ENCODE data around the gene NUCB2.

The NUCB2 gene

GRCh38 chr11:17293311-17293710 lies 16.8 kb downstream of the NUCB2 start:
- H2BK12ac ChIP-seq (ENCODE audit: low read length): no peak overlapping the region
- H2AK5ac ChIP-seq (ENCODE audit: low read depth, low read length): no peak overlapping the region
- H2AFZ ChIP-seq (ENCODE audit: low read length): no peak overlapping the region
- DNase-seq (ENCODE audit: low spot score): no peak
- H3K14ac ChIP-seq (ENCODE audit: low read length): no peak overlapping the region
- peaks cover 0 to 50% of the 10 kb centered on the region in 2 donors for H3K36me3 ChIP-seq (replicated peaks in 1 of 2; ENCODE audit: control insufficient read depth in 2 of 2, insufficient read depth in 2 of 2, low read length in 2 of 2)
- H3K9ac ChIP-seq (ENCODE audit: low read depth, low read length, poor library complexity): no peak overlapping the region
- H3K9me3 ChIP-seq (replicated peaks in 1 of 2; ENCODE audit: control insufficient read depth in 2 of 2, insufficient read depth in 1 of 2, low read depth in 1 of 2, low read length in 2 of 2): no peaks in the 10 kb centered on the region
- no peak overlapping the region for H3K4me3 ChIP-seq (ENCODE audit: low read length in 2 of 2)
- H2BK5ac ChIP-seq (ENCODE audit: low read length): no peak overlapping the region
- no peaks in the 10 kb centered on the region for H3K79me1 ChIP-seq (ENCODE audit: low read depth, low read length)
- H3K4me2 ChIP-seq (ENCODE audit: insufficient read depth, low read length, poor library complexity, severe bottlenecking): no peak overlapping the region
- no CpG with 5 or more reads among the region's 1 CpG for WGBS, 2 donors (ENCODE audit: extremely low coverage in 2 of 2, insufficient read length in 2 of 2, insufficient replicate concordance in 1 of 2)
- H3K18ac ChIP-seq (ENCODE audit: low read length): no peak overlapping the region
- no peak overlapping the region for H2BK15ac ChIP-seq (ENCODE audit: low read length)
- H4K8ac ChIP-seq (ENCODE audit: low read depth, low read length): no peak overlapping the region
- no peak overlapping the region for H3K4ac ChIP-seq (ENCODE audit: low read length)
- H3K27ac ChIP-seq (replicated peaks; ENCODE audit: low read length): no peak overlapping the region
- no peak overlapping the region for H4K91ac ChIP-seq (ENCODE audit: low read depth, low read length, poor library complexity)
- no peak overlapping the region for H2BK120ac ChIP-seq (ENCODE audit: low read depth, low read length)
- H3K27me3 ChIP-seq (ENCODE audit: control insufficient read depth in 3 of 3, insufficient read depth in 3 of 3, low read depth in 1 of 3, low read length in 3 of 3): no peaks in the 10 kb centered on the region
- H3K23ac ChIP-seq (ENCODE audit: low read depth, low read length, poor library complexity): no peak overlapping the region
- H3K4me1 ChIP-seq (ENCODE audit: control insufficient read depth in 2 of 2, insufficient read depth in 1 of 2, low read depth in 1 of 2, low read length in 2 of 2): no peaks in the 10 kb centered on the region

GRCh38 chr11:17294033-17294432 lies 17.5 kb downstream of the NUCB2 start:
- Histone ChIP-seq H3K4me3 (ENCODE audit: low read length in 2 of 2) (no peak overlapping the region), H4K8ac (ENCODE audit: low read depth, low read length) (no peak overlapping the region), H4K91ac (ENCODE audit: low read depth, low read length, poor library complexity) (no peak overlapping the region), H3K36me3 (replicated peaks in 1 of 2; ENCODE audit: control insufficient read depth in 2 of 2, insufficient read depth in 2 of 2, low read length in 2 of 2) (peaks cover 0 to 52% of the 10 kb centered on the region in 2 donors), H3K9ac (ENCODE audit: low read depth, low read length, poor library complexity) (no peak overlapping the region), H2BK120ac (ENCODE audit: low read depth, low read length) (no peak overlapping the region), H3K18ac (ENCODE audit: low read length) (no peak overlapping the region), H3K23ac (ENCODE audit: low read depth, low read length, poor library complexity) (no peak overlapping the region), H3K27ac (replicated peaks; ENCODE audit: low read length) (no peak overlapping the region), H3K27me3 (ENCODE audit: control insufficient read depth in 3 of 3, insufficient read depth in 3 of 3, low read depth in 1 of 3, low read length in 3 of 3) (no peaks in the 10 kb centered on the region), H3K4ac (ENCODE audit: low read length) (no peak overlapping the region), H3K14ac (ENCODE audit: low read length) (no peak overlapping the region), H3K9me3 (replicated peaks in 1 of 2; ENCODE audit: control insufficient read depth in 2 of 2, insufficient read depth in 1 of 2, low read depth in 1 of 2, low read length in 2 of 2) (no peaks in the 10 kb centered on the region), H3K79me1 (ENCODE audit: low read depth, low read length) (no peaks in the 10 kb centered on the region), H2AK5ac (ENCODE audit: low read depth, low read length) (no peak overlapping the region), H2BK15ac (ENCODE audit: low read length) (no peak overlapping the region), H3K4me2 (ENCODE audit: insufficient read depth, low read length, poor library complexity, severe bottlenecking) (no peak overlapping the region), H3K4me1 (ENCODE audit: control insufficient read depth in 2 of 2, insufficient read depth in 1 of 2, low read depth in 1 of 2, low read length in 2 of 2) (no peaks in the 10 kb centered on the region), H2AFZ (ENCODE audit: low read length) (no peak overlapping the region), H2BK12ac (ENCODE audit: low read length) (no peak overlapping the region), H2BK5ac (ENCODE audit: low read length) (no peak overlapping the region)
- no peak for DNase-seq (ENCODE audit: low spot score)

GRCh38 chr11:17296852-17297559 lies 20.5 kb downstream of the NUCB2 start:
- Histone ChIP-seq H3K23ac (ENCODE audit: low read depth, low read length, poor library complexity) (no peak overlapping the region), H3K14ac (ENCODE audit: low read length) (no peak overlapping the region), H2BK12ac (ENCODE audit: low read length) (no peak overlapping the region), H3K4me2 (ENCODE audit: insufficient read depth, low read length, poor library complexity, severe bottlenecking) (no peak overlapping the region), H3K27ac (replicated peaks; ENCODE audit: low read length) (no peak overlapping the region), H2AK5ac (ENCODE audit: low read depth, low read length) (no peak overlapping the region), H4K8ac (ENCODE audit: low read depth, low read length) (no peak overlapping the region), H3K18ac (ENCODE audit: low read length) (no peak overlapping the region), H3K4ac (ENCODE audit: low read length) (no peak overlapping the region), H3K27me3 (ENCODE audit: control insufficient read depth in 3 of 3, insufficient read depth in 3 of 3, low read depth in 1 of 3, low read length in 3 of 3) (no peaks in the 10 kb centered on the region), H3K4me1 (ENCODE audit: control insufficient read depth in 2 of 2, insufficient read depth in 1 of 2, low read depth in 1 of 2, low read length in 2 of 2) (no peaks in the 10 kb centered on the region), H2AFZ (ENCODE audit: low read length) (no peak overlapping the region), H4K91ac (ENCODE audit: low read depth, low read length, poor library complexity) (no peak overlapping the region), H3K9ac (ENCODE audit: low read depth, low read length, poor library complexity) (no peak overlapping the region), H3K4me3 (ENCODE audit: low read length in 2 of 2) (no peak overlapping the region), H2BK15ac (ENCODE audit: low read length) (no peak overlapping the region), H3K9me3 (replicated peaks in 1 of 2; ENCODE audit: control insufficient read depth in 2 of 2, insufficient read depth in 1 of 2, low read depth in 1 of 2, low read length in 2 of 2) (no peaks in the 10 kb centered on the region), H3K36me3 (replicated peaks in 1 of 2; ENCODE audit: control insufficient read depth in 2 of 2, insufficient read depth in 2 of 2, low read length in 2 of 2) (peaks cover 3 to 46% of the 10 kb centered on the region in 2 donors), H3K79me1 (ENCODE audit: low read depth, low read length) (no peaks in the 10 kb centered on the region), H2BK5ac (ENCODE audit: low read length) (no peak overlapping the region), H2BK120ac (ENCODE audit: low read depth, low read length) (no peak overlapping the region)
- no peak for DNase-seq (ENCODE audit: low spot score)
- no CpG with 5 or more reads among the region's 6 CpGs for WGBS, 2 donors (ENCODE audit: extremely low coverage in 2 of 2, insufficient read length in 2 of 2, insufficient replicate concordance in 1 of 2)

- Histone ChIP-seq H3K27ac (replicated peaks; ENCODE audit: low read length) (no peak overlapping the region), H2AK5ac (ENCODE audit: low read depth, low read length) (no peak overlapping the region), H2BK120ac (ENCODE audit: low read depth, low read length) (no peak overlapping the region), H2BK5ac (ENCODE audit: low read length) (no peak overlapping the region), H3K18ac (ENCODE audit: low read length) (no peak overlapping the region), H2AFZ (ENCODE audit: low read length) (no peak overlapping the region), H2BK15ac (ENCODE audit: low read length) (no peak overlapping the region), H3K27me3 (ENCODE audit: control insufficient read depth in 3 of 3, insufficient read depth in 3 of 3, low read depth in 1 of 3, low read length in 3 of 3) (no peaks in the 10 kb centered on the region), H4K8ac (ENCODE audit: low read depth, low read length) (no peak overlapping the region), H3K4me1 (ENCODE audit: control insufficient read depth in 2 of 2, insufficient read depth in 1 of 2, low read depth in 1 of 2, low read length in 2 of 2) (no peaks in the 10 kb centered on the region), H4K91ac (ENCODE audit: low read depth, low read length, poor library complexity) (no peak overlapping the region), H2BK12ac (ENCODE audit: low read length) (no peak overlapping the region), H3K4me3 (ENCODE audit: low read length in 2 of 2) (no peak overlapping the region), H3K79me1 (ENCODE audit: low read depth, low read length) (no peaks in the 10 kb centered on the region), H3K23ac (ENCODE audit: low read depth, low read length, poor library complexity) (no peak overlapping the region), H3K14ac (ENCODE audit: low read length) (no peak overlapping the region), H3K9me3 (replicated peaks in 1 of 2; ENCODE audit: control insufficient read depth in 2 of 2, insufficient read depth in 1 of 2, low read depth in 1 of 2, low read length in 2 of 2) (no peaks in the 10 kb centered on the region), H3K4me2 (ENCODE audit: insufficient read depth, low read length, poor library complexity, severe bottlenecking) (no peak overlapping the region), H3K36me3 (replicated peaks in 1 of 2; ENCODE audit: control insufficient read depth in 2 of 2, insufficient read depth in 2 of 2, low read length in 2 of 2) (peaks cover 3 to 56% of the 10 kb centered on the region in 2 donors), H3K4ac (ENCODE audit: low read length) (no peak overlapping the region), H3K9ac (ENCODE audit: low read depth, low read length, poor library complexity) (no peak overlapping the region)
- no CpG with 5 or more reads among the region's 5 CpGs for WGBS, 2 donors (ENCODE audit: extremely low coverage in 2 of 2, insufficient read length in 2 of 2, insufficient replicate concordance in 1 of 2)
- DNase-seq (ENCODE audit: low spot score): no peak
Observed at GRCh38 chr11:17298302-17298701, 21.8 kb downstream of the NUCB2 start.

Measured in neuronal stem cell (in vitro differentiated cells).